Activated naive CD4-positive, alpha-beta T cell treated with Interleukin-2 at 50 U/mL for 16 hours (primary cell): ENCODE measurements around the gene SULT1C2.

Source experiments
- DNase-seq: peaks from one replicate; pipeline ENCODE4 v3.0.0-alpha.2; 2020

Gene SULT1C2

GRCh38 chr2:108297436-108298141 is 8.9 kb downstream of the SULT1C2 start:
- DNase-seq, result no peak

- no peak for DNase-seq
These were observed 12.9 kb downstream of the SULT1C2 start for GRCh38 chr2:108301558-108301957.

DNA sequence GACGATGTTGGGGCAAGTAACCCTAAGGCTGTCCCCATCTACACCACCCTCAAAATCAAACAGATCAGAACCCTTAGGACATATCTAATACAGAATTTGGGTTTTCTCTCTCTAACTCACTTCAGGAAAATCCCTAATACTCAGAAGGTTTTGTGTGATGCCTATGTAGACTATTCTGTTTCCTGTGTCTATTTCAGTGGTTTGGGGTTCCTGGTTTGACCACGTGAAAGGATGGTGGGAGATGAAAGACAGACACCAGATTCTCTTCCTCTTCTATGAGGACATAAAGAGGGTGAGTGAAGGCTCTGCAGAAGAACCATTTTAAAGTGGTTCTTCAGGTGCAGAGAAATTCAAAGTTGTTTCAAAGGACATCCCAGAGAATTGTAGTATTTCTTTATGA is 16.3 kb downstream of the SULT1C2 start:
- no peak for DNase-seq

- no peak for DNase-seq
These were observed 17.2 kb downstream of the SULT1C2 start for GRCh38 chr2:108305901-108306300.

DNA sequence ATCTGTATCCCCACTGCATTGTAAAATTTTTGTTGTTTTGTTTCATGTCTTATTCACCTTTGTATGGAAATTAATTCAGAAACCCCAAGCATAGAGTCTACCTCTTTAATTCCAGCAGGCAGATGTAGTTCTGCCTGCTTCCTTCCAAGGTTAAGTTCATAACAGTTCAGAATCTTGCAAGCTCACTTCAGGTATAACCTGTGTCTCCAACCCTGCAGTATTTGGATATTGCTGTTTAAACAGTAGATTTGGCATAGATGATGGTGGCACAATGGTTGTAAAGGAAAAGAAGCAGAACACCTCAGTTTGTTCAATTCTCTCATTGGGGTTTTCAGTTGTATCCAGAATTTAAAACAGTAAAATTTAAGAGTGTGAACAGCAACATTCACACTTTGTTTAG is 21.2 kb downstream of the SULT1C2 start:
- no peak for DNase-seq

- DNase-seq, result no peak
These were observed 26.0 kb downstream of the SULT1C2 start for GRCh38 chr2:108314586-108315296.

DNA sequence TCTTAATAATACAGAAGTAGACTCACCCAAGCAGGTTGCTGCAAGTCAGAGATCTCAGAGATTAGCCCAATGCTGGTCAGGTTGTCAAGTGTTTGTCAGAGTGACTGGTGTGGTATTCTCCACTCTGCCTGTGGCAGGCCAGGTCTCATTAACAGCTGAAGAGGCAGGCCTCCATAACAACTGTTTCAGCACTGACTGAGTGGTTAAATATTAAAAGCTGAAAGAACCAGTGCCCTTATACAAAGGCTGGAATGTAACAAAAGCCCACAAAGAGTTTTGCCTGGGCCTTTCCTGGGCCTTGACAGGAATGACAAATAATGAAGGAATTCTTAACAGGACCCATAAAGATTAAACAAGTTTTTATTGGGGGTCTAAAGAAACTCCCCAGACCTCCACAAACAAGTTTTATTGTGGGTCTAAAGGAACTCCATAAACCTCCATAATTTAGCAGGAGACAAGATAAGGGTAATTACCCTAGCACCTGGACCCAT is 26.8 kb downstream of the SULT1C2 start:
- no peak for DNase-seq

- no peak for DNase-seq
These were observed 27.3 kb downstream of the SULT1C2 start for GRCh38 chr2:108316033-108316432.

DNA sequence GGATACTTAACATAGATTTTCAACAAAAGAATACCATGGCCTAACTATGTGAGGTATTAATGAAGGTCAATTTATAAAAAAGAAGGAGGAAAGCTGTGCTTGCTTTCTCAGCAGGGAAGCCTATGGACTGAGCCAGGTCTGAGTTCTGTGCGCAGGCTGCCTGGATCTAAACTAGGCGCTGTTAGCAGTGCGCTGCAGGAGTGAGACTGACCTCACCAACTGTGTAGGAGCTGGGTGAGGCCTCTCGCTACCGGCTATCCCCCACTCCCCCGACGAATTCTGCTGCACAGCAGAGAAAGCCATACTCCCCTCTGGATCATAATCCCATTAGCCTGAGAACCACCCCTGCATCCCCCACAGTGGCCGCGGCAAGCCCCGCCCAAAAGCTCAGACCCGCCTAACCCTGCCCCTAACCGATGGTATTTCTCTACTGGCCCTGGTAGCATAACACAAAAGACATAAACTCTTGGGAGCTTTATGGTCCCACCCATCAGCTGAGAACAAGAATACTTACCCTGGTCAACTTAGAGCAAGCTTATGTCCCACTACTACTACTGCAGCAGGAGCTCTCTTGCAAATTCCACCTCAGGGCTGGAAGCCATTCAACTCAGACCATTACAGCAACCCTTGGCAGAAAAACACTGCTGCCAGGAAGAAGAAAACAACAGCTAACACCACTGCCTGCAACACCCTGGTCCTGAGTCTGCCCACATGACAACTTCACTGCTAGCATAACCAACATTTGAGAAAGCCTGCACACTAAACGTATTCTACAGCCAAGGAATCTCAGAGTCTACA is 28.0 kb downstream of the SULT1C2 start:
- DNase-seq, result no peak

GRCh38 chr2:108320326-108320922 is 31.7 kb downstream of the SULT1C2 start:
- no peak for DNase-seq

GRCh38 chr2:108323619-108324018 is 34.9 kb downstream of the SULT1C2 start:
- no peak for DNase-seq

DNA sequence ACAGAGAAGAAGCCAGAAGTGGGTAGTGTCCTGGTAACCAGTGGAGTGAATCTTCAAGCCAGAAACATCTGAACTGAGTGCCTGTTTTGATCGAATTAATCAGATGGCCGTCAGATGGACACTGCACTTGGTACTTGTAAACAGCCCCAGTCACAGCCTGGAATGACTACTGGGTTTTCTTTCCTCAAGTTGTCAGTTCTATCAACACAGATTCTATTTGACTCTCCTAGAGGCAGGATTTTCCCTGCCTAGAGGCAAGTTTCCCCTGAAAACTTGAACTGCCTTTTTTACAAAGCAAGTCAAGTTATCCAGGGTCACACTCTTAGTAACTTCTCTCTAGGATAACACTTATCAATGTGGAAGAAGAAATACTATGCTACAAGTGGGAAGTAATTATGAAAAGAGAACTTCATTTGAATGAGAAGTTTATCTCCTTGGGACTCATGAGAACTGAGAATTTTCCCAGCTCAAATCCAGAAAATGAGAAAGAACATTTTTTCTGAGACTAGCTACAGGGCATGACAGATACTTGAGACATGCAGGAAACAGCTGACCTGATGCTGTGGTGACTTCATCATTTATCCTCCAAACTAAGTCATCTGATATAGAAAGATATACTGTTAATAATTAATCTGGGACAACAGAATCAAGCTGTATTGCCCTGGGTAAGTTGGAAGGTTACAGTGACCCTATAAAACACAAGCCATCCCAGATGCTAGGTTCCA is 36.0 kb downstream of the SULT1C2 start:
- DNase-seq, result no peak

DNA sequence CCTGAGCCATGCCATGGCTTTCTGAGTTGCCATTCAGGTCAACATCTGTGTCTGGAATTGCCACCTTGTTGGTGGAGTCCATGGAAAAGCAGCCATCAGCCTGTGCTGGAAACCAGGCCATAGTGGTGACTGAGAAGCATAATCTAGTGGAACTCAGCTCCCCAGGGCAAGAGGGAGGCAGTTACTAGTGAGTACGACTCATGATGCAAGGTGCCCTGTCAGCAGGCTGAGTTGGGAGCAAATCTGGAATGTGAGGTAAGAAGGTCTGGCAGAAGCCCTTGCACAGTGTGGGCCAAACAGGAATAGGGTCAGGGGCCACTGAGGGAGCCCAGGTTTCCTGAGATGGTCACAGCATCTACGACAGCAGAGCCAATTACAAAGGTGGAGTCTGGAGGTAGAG is 37.1 kb downstream of the SULT1C2 start:
- no peak for DNase-seq

GRCh38 chr2:108329771-108330170 is 41.1 kb downstream of the SULT1C2 start:
- no peak for DNase-seq

- DNase-seq, result no peak
These were observed 42.3 kb downstream of the SULT1C2 start for GRCh38 chr2:108330979-108331378.

DNA sequence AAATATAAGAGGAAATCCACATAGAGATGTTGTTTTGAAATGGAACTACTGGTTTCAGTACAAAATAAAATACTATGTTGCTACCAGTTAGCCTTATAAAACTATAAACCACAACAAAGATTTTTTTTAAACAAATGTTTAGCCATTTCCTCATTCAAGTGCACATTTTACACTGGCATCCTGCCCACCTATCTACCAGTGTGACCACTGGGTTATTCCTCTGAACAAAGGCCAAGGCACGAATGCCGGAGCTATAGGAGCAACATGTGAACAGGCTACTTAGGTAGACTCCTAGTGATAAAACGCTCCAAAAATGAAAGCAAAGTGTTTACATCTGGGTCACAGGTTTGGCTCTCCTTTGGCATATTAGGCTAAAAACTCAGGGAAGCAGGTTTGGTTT is 57.3 kb downstream of the SULT1C2 start:
- DNase-seq, result no peak

DNA sequence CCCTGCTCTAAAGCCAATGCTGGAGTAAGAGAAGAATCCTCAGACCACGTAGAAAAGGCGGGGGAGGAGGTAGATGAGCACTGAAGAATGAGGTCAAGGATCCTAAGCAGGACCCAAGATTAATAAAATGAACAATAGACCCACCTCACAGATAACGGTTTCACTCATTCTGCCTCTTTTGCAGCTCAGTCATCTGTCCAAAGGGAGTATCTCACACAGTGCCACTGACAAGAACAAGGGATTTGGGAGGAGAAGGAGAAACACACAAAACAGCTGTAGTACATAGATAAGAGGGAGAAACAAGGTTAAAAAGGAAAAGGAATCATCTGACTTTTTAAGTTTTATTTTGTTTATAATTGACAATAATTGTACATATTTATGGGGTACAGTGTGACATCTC is 58.1 kb downstream of the SULT1C2 start:
- DNase-seq, result no peak

- DNase-seq, result no peak
These were observed 59.1 kb downstream of the SULT1C2 start for GRCh38 chr2:108347786-108348185.

DNA sequence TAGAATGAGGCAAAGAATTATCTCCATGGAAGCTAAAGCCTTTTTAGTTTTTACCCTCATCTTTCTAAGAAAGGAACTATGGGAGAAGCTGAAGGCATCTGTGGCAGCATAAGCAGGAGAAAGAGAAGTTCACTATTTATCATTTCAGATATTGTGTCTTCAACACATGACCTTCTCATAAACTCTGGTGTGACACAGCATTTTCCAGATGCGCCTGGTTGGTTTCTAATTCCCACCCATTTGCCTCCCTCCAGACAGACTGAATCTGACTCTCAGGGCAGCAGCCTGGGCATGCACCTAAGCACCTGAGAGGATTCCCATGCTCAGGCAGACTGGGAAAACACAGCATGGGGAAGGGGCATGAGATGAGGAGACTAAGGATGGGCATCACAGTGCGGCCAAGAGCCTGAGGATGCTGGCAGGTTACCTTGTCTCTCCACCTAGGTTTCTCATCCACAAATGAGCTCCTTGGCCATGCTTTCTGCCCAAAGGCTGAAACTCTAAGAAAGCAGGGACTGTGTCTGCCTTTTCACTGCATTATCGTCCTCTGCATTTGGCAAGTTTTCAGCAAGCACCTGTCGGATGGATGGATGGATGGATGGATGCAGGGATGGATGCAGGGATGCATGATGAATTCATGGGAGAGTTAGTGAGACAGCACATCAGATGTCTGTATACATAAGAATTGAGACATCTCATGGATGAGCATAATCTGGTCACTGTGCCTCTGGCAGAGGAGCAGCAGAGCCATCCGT is 60.3 kb downstream of the SULT1C2 start:
- no peak for DNase-seq

DNA sequence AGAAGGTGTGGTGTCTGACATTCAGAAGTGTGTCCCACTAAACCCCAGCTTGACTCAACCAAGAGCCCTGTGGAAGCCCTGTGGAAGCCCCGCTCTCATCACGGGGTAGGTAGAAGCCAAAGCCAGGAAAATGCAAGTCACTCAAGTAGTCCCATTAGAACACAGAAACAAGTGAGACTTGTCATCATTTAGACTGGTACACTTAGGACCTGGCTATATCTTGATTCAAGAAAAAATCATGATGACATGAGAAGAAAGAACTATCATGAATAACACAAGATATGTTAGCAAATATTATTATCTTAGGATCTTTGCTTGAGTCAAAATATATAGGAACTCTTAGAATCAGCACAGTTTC is 60.9 kb downstream of the SULT1C2 start:
- DNase-seq, result no peak

GRCh38 chr2:108351889-108352288 is 63.2 kb downstream of the SULT1C2 start:
- no peak for DNase-seq

DNA sequence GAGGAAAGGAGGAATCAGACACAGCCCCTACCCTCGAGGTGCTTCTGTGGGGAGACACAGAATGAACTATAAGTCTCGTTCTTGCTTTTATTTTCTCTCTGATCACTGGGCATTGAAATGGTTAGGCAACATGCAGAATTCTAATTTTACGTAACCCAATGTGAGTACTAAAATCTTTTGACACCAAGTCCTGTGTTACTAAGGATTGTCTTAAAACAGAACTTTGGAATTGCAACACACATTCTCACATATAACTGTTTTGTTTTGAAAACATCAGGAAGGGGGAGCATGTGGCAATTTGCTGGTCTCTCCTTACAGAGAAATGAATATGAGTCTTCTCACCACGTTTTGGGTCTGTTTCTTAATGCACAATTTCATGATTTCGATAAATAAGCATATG is 65.4 kb downstream of the SULT1C2 start:
- no peak for DNase-seq
